GM12891 (cell line): ENCODE results near the gene ZNF385D.

Experiments used
- DNase-seq: peaks from one replicate; pipeline ENCODE4 v3.0.0; 2011; ENCODE audit warnings: low spot score; ENCODE audit not compliant: insufficient read length
- FAIRE-seq: peaks from 2 replicates; lab custom pipeline; 2011; peaks lifted over from hg19 to GRCh38; lab: Jason Lieb, UNC
- PAX5 ChIP-seq: IDR thresholded peaks from 2 replicates; pipeline ENCODE4 v1.6.1; 2011; ENCODE audit warnings: low read length, moderate library complexity, mild to moderate bottlenecking; ENCODE audit not compliant: insufficient read depth, severe bottlenecking
- POLR2A ChIP-seq: IDR thresholded peaks from 2 replicates; pipeline ENCODE4 v1.6.1; 2011; ENCODE audit warnings: low read depth, low read length, control low read depth
- POLR2AphosphoS5 ChIP-seq: IDR thresholded peaks from 2 replicates; pipeline ENCODE4 v1.6.1; 2011; ENCODE audit warnings: low read depth, low read length, control low read depth
- POU2F2 ChIP-seq: IDR thresholded peaks from 2 replicates; pipeline ENCODE4 v1.6.1; 2011; ENCODE audit warnings: low read depth, mild to moderate bottlenecking, control low read depth, low read length, moderate library complexity
- SPI1 ChIP-seq: IDR thresholded peaks from 2 replicates; pipeline ENCODE4 v1.6.1; 2011; ENCODE audit warnings: low read depth, low read length, control low read depth
- TAF1 ChIP-seq: IDR thresholded peaks from 2 replicates; pipeline ENCODE4 v1.6.1; 2011; ENCODE audit warnings: low read depth, low read length, control low read depth

ZNF385D gene

GRCh38 chr3:21585216-21585740, 165.7 kb downstream of the ZNF385D start:
- no peak for DNase-seq
- FAIRE-seq: no peak
- no peak for TF ChIP-seq PAX5
- TF ChIP-seq SPI1: no peak
- TF ChIP-seq POU2F2: no peak
- no peak for TF ChIP-seq POLR2AphosphoS5
- no peak for TF ChIP-seq TAF1
- no peak for TF ChIP-seq POLR2A

GRCh38 chr3:21573291-21573690, 177.7 kb downstream of the ZNF385D start:
- FAIRE-seq: no peak
- no peak for DNase-seq

GRCh38 chr3:21564531-21564930, 186.5 kb downstream of the ZNF385D start:
- TF ChIP-seq PAX5: no peak
- no peak for TF ChIP-seq POU2F2
- no peak for TF ChIP-seq SPI1
- TF ChIP-seq POLR2A: no peak
- TF ChIP-seq POLR2AphosphoS5: no peak
- TF ChIP-seq TAF1: no peak
- FAIRE-seq: no peak
- DNase-seq: no peak

More at GRCh38 chr3:21573291-21573690, 177.7 kb downstream of the ZNF385D start:
- TF ChIP-seq POLR2A (no peak), PAX5 (no peak), TAF1 (no peak), POLR2AphosphoS5 (no peak), SPI1 (no peak), POU2F2 (no peak)

GRCh38 chr3:21562243-21562642, 188.8 kb downstream of the ZNF385D start:
- TF ChIP-seq POU2F2 (no peak), PAX5 (no peak), SPI1 (no peak), POLR2A (no peak), POLR2AphosphoS5 (no peak), TAF1 (no peak)

GRCh38 chr3:21561472-21561871, 189.5 kb downstream of the ZNF385D start:
- DNase-seq (no peak), FAIRE-seq (no peak)
- TF ChIP-seq POU2F2: no peak
- TF ChIP-seq TAF1: no peak
- no peak for TF ChIP-seq PAX5
- TF ChIP-seq SPI1: no peak

More at GRCh38 chr3:21562243-21562642, 188.8 kb downstream of the ZNF385D start:
- no peak for FAIRE-seq
- no peak for DNase-seq

GRCh38 chr3:21551019-21551418, 200.0 kb downstream of the ZNF385D start:
- TF ChIP-seq POLR2AphosphoS5: no peak
- no peak for TF ChIP-seq SPI1
- TF ChIP-seq POU2F2: no peak
- TF ChIP-seq TAF1: no peak
- no peak for TF ChIP-seq PAX5
- no peak for TF ChIP-seq POLR2A
- no peak for DNase-seq
- no peak for FAIRE-seq

- DNase-seq (no peak), FAIRE-seq (no peak)
Measured at GRCh38 chr3:21544076-21544462, 206.9 kb downstream of the ZNF385D start.

GRCh38 chr3:21543380-21544075, 207.5 kb downstream of the ZNF385D start:
- TF ChIP-seq TAF1 (no peak), PAX5 (no peak), POLR2AphosphoS5 (no peak), POLR2A (no peak), SPI1 (no peak), POU2F2 (no peak)
- FAIRE-seq (no peak), DNase-seq (no peak)

More at GRCh38 chr3:21544076-21544462, 206.9 kb downstream of the ZNF385D start:
- no peak for TF ChIP-seq TAF1
- TF ChIP-seq POLR2AphosphoS5: no peak
- TF ChIP-seq POLR2A: no peak
- TF ChIP-seq SPI1: no peak

- TF ChIP-seq TAF1: no peak
- no peak for TF ChIP-seq PAX5
- TF ChIP-seq POLR2A: no peak
- no peak for TF ChIP-seq SPI1
- no peak for TF ChIP-seq POLR2AphosphoS5
- no peak for TF ChIP-seq POU2F2
- FAIRE-seq (no peak), DNase-seq (no peak)
Measured at GRCh38 chr3:21542656-21543379, 208.2 kb downstream of the ZNF385D start.

GRCh38 chr3:21540265-21540664, 210.7 kb downstream of the ZNF385D start:
- TF ChIP-seq PAX5 (no peak), TAF1 (no peak), SPI1 (no peak), POLR2A (no peak), POU2F2 (no peak)
- no peak for FAIRE-seq
- no peak for DNase-seq
